GM18861 (cell line): ENCODE data around the gene KLHL4.
A peak's percentile ranks its signal among the peaks of the same experiment; 100 is the strongest.
"Not testable (repeated sequence)": the region's sequence is repeated elsewhere in the genome, so short reads cannot be mapped to it uniquely, and the experiment has no call there.

Source experiments
- ATAC-seq: cut with Tn5 transposase; IDR thresholded peaks from one replicate; pipeline ENCODE4 v1.9.1; 2021; ENCODE audit not compliant: unreplicated experiment

KLHL4 gene, protein sequence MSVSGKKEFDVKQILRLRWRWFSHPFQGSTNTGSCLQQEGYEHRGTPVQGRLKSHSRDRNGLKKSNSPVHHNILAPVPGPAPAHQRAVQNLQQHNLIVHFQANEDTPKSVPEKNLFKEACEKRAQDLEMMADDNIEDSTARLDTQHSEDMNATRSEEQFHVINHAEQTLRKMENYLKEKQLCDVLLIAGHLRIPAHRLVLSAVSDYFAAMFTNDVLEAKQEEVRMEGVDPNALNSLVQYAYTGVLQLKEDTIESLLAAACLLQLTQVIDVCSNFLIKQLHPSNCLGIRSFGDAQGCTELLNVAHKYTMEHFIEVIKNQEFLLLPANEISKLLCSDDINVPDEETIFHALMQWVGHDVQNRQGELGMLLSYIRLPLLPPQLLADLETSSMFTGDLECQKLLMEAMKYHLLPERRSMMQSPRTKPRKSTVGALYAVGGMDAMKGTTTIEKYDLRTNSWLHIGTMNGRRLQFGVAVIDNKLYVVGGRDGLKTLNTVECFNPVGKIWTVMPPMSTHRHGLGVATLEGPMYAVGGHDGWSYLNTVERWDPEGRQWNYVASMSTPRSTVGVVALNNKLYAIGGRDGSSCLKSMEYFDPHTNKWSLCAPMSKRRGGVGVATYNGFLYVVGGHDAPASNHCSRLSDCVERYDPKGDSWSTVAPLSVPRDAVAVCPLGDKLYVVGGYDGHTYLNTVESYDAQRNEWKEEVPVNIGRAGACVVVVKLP

DNA sequence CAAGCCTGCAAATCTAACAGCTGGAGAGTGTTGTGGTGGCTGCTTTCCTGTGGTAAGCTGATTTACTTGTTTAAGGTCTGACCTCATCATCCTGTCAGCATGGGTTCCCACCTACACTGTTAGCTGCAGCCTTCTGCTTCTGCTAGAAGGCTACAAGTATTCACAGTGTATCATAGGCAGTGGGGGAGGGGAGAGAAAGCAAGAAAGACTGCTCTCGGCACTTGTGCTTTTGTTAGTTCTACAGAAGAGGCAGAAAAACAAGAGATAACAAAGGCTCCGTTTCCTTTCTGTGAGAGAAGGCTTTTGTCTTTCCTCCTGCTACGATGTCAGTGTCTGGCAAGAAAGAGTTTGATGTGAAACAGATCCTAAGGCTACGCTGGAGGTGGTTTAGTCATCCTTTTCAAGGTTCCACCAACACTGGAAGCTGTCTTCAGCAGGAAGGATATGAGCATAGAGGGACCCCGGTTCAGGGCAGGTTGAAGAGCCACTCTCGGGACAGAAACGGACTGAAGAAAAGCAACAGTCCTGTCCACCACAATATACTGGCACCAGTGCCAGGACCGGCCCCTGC lies at the start of gene KLHL4:
KLHL4 (plus strand) TSS at position 232 of the 571 bp plus-strand sequence; CDS start at position 324, 92 bp downstream.
- ATAC-seq, result no peak

DNA sequence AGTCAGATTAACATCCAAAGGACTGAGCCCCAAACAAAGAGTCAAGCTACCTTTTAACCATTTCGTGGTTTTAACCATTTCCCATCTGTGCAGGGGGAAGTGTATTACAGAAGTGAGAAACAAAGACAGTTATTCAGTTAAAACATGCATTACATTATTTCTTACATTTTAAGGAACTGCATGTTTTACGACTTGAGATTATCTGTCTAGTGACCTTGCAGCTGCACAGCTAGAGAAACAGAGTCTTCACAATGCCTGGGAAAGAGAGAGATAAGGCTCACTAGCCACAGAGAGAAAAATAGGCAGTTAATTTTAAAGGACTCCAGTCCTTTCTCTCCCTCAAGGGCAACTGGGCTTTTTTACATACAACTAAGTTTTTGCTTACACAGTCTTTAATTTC lies 48.7 kb upstream of the KLHL4 start:
- ATAC-seq, result no peak

DNA sequence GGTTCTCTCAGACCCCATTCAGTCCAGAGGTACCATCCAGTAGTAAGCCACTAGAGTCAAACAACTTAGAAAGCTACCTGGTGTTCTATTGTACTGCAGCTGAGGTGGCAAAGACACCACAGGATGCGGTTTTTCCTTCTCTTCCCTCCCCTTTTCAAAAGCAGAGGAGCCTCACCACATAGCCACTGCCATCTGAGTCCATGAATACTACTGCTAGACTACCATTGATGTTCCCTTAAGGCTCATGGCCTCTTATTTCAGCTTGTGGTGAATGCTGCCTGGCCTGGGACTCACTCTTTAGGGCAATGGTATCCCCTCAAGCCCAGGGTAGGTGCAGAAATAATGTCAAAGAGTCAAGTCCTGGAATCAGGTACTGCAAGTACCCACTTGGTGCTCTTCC lies 41.8 kb upstream of the KLHL4 start:
- no peak for ATAC-seq

DNA sequence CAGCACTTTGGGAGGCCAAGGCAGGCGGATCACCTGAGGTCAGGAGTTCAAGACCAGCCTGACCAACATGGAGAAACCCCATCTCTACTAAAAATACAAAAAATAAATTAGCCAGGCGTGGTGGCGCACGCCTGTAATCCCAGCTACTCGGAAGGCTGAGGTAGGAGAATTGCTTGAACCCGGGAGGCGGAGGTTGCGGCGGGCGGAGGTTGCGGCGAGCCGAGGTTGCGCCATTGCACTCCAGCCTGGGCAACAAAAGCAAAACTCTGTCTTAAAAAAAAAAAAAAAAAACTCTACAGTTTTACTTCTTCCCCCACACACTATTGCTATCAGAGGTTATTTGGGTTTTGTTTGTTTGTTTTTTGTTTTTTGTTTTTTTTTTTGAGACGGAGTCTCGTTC lies 38.9 kb upstream of the KLHL4 start:
- not testable (repeated sequence) for ATAC-seq

DNA sequence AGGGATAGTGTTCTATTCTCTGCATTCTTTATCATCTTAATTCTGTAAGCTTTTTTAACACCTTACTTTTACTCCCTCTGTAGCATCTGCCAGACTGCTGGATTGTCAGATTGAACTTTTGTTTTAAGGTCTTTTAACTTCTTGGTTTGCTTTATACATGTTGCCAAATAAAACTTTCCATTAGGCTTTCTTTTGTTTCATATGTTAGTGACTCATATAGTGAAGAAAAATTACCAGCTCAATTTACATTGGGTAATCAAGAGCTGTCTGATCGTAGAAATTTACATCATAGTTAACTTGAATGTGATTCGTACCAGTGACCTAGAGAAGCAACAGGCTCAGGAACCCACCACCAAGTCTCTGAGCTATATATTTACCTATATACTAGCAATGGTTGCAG lies 28.5 kb upstream of the KLHL4 start:
- ATAC-seq, result no peak

DNA sequence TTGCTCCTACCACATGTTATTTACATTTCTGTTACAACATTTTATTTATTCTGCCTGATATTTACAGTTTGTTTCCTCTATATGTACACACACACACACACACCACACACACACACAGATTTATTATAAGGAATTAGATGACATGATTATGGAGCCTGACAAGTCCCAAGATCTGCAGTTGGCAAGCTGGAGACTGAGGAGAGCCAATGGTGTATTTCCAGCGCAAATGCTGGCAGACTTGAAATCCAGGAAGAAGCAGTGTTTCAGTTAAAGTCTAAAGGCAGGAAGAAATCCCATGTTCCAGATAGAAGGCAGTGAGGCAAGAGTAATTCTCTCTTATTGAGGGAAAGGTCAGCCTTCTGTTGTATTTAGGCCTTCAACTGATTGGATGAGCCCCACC lies 1.8 kb upstream of the KLHL4 start:
- no peak for ATAC-seq

DNA sequence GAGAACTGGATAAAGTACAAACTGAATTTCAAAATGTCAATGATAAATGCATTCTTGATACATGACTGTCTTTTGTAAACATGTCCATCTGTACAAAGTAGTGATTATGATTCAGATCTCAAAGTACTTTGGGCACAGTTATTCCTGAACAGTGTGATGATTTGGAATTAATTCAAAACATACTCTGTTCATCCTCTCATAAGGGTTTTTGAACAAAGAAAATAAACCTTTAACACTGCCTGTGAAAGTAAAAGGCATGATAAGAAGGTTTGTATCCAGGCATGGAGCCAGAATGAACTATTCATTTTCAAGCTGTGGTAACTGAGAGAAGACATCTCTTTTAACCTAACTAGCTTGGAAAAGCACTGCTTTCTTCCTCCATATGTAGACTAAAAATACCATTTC lies 883 bp upstream of the KLHL4 start:
- ATAC-seq, result no peak

DNA sequence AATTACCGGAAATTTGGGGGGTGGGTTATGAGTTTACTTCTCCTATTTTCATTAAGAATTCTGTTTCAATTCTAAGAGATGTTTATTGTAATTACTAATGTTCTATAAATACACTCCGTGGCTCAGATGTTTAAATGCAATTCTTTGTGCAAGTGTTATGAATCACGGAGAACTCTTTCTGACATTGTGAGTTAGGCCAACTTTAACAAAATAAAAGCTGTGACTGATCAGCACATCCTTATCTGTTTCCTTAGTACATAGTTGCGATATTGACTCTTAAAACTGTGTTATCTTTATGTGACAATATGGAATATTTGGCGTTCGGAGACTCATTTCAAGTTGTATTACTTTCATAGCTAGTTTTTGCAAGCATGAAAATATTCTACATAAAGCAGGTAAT lies 902 bp downstream of the KLHL4 start:
- no peak for ATAC-seq

DNA sequence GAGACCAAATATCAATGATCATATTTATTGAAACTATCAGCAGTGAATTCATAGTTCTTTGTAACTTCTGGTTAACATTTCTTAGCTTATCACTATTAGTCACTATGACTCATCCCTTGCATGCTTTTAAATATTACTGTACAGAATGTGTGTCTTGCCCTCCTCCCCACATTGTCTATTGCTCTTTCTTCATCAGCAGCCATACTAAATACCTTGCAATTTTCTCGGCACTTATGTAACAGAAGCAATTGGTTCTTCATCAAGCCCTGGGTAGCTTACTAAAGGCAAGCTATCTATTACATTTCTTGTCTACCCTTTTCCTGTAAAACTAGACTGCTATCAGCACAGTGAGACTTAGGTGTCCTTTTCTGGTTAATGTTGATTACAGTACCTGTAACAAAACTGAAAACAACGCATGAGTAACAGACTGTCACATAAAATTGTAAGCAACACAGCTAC lies 8.2 kb downstream of the KLHL4 start:
- no peak for ATAC-seq

DNA sequence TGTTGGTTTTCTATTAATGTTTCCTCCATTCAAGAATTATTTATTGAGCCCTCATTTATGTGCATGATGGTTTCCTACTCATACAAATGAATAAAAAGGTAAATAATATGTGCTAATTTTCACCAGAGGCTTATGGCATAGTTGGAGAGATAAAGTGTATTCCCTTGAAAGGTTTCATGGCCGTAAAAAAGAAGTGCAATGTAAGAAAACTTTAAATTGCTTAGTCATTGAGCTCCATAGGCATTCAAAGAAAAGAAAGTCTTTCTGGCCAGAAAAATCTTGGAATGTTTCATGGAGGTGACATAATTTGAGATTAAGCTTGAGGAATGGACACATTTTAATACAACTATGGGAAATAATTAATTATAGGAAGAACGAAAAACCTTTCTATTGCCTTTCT lies 8.7 kb downstream of the KLHL4 start:
- ATAC-seq, result no peak

DNA sequence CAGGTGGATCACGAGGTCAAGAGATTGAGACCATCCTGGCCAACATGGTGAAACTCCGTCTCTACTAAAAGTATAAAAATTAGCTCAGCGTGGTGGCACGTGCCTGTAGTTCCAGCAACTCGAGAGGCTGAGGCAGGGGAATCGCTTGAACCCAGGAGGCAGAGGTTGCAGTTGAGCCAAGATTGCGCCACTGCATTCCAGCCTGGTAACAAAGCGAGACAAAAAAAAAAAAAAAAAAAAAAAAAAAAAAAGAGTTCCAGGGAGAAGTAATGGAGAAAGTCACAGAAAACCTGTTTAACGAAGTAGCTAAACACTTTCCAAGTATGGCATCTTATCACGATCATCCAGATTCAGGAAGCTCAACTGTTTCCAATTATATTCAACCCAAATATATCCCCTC lies 10.9 kb downstream of the KLHL4 start:
- ATAC-seq, result no peak

DNA sequence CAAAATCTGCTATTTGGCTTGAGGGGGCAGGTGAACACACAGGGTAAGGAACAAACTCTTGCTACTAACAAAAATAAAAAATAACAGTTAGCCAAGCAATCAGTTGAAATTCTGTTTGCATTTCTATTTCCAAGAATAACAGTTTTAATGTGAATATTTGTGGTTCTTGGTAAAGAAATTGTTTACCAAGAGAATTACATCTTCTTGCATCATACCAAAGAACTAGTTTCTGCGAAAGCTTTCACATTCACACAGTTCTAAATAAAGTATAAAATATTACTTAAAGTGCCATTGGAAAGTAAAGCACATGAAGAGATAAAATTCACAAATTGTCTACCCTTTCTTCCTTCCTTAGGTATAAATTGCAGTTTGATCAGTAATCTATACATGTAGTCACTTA lies 54.4 kb downstream of the KLHL4 start:
- ATAC-seq, result no peak

DNA sequence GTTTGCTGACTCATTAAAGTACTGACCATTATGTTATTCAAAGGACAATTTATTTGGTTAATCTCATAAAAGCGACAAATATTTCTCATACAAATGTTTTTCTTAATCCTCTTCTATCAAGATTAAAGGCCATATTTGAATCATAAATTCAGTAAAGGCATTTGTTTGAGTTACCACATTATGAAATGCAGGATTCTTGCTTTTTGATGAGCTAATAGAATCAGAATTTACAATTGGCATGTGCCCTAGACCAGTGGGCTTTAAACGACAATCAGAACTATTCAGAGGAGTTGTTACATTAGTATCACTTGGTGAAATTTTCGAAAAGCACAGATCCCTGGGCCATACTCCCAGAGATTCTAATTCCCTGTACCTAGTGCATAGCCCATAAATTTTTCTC lies 55.3 kb downstream of the KLHL4 start:
- ATAC-seq, result no peak

DNA sequence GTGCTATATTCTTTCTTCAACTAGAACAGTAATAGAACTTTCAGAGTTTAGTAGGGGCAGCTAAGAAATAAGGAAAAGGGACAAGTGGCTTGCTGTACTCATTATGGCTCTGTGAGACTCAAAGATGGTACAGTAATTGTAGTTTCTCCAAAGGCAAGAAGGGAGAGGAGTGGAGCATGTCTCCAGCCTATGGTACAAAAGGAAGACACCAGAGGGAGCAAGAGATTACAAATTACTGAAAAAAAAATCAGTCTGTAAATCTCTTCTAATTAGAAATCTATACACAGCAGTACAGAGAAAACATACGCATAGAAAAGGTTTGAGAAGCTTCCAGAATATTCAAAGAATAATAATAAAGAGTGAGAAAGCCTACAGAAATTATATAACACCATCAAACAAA lies 61.4 kb downstream of the KLHL4 start:
- no peak for ATAC-seq

DNA sequence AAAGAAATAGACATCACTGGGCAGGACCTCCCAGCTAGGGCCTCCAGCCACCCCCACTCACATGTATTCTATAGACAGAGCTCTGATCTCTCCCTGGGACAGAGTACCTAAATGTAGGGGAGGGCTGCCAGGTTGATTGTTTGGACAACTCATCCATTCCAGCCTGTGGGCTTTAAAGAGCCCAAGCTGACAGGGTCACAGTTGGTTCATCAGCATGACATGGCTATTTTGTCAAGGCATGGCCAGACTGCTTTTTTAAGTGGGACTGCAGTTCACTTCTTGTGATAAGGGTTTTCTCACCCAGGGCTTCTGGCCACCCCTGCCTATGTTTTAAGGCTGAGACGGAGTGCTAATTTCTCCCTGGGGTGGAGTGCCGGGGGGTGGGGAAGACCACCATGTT lies 63.3 kb downstream of the KLHL4 start:
- ATAC-seq, result no peak

DNA sequence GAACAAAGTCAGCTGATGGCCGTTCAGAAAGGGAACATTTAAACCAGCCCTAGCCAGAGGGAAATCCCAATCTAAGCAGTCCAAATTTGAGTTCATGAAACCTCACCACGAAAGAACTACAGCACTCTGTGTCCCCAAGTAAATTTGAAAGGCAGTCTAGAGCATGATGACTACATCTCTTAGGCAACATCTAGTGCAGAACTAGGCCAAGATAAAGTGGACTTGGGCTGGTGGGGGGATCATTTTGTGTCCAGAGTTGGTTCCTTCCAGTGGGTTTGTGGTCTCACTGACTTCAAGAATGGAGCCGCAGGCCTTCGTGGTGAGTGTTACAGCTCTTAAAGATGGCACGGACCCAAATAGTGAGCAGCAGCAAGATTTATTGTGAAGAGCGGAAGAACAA lies 64.9 kb downstream of the KLHL4 start:
- ATAC-seq, result no peak

DNA sequence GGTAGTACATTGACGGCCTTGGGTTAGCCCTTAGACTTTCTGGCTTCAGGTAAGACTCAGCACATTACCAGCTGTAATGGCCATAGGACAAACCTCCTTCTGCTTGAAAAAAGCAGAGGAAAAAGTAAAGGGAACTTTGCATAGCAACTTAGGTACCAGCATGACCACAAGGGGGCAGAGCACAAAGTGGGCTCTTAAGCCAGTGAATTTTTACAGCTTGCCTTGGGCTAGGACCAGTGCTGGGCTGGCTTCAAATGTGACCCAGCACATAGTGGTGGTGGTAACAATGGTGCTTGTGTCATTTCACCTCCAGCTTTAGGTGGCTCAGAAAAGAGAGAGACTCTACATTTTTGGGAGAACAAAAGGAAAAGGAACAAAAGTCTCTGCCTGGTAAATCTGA lies 66.1 kb downstream of the KLHL4 start:
- peak; percentile 70 for ATAC-seq

DNA sequence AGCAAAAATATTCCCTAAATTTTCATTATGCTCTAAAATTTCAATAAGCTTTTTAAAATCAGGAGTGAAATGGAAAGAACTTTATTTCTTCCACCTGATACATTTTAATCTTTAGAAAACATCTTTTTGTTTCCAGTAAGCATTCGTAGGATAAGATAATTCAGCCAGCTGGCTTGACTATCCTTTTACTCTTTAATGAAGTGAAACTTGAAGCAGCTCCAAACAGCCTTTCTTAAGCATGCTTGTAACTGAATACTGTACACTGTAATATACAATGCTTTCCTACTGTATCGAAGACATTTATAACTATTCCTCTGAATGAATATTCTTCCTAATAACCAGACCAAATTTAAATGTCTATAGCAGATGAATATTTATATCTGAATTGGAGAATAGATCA lies 98.8 kb downstream of the KLHL4 start:
- ATAC-seq, result no peak

DNA sequence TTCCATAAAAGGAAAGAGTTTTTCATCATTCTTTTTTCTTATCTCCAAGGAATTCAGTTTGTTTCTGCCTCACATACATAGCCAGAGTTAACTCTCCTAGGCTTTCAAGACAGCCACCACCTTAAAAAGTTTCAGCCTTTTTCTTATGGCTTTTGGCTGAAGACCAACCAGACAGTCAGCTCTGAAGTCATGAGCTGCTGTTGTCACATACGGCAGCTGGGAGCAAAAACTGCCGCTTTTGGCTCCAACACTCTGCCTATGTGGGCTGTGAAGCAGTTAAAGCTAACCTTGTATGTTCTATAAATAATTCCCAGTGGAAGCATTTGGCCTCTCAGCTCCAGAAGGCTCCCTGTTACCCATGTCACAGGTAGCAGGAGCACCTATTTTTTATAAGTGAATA lies 104.1 kb downstream of the KLHL4 start:
- ATAC-seq, result no peak

DNA sequence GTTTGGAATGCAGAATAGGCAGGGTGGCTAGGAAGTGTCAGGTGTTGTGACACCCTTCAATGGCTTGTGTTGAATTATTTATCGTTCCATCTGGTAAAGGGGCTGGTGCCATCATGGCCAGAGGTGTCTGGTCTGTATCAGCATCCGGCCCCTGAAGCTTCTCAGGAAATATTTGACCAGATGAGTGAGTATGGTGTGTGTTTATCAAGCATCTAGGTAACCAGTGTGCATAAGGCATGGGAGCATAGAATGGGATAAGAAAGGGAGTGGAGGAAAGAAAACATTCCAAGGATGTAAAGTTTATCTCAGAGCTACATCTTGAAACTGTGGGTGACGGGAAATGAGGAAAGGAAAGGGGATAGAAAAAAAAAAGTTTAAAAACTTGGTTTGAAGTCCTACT lies 109.4 kb downstream of the KLHL4 start:
- no peak for ATAC-seq

DNA sequence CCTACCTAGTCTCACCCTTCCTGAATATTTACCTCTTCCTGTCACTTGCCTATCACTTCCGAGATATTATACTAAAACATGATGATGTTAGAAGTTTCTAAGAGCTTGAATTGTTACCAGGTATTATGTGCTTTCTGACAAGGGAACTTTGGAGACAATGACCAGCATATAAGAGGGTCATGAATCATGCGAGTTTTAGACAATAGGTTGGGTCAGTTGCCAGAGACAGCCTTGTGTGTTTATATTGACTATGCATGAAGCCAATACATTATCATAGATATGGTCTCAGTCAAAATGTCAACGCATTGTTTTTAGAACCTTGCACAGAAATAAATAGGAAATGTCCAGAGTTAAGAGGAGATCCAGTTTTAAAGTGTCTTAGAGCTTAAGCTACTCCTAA lies 116.8 kb downstream of the KLHL4 start:
- no peak for ATAC-seq

DNA sequence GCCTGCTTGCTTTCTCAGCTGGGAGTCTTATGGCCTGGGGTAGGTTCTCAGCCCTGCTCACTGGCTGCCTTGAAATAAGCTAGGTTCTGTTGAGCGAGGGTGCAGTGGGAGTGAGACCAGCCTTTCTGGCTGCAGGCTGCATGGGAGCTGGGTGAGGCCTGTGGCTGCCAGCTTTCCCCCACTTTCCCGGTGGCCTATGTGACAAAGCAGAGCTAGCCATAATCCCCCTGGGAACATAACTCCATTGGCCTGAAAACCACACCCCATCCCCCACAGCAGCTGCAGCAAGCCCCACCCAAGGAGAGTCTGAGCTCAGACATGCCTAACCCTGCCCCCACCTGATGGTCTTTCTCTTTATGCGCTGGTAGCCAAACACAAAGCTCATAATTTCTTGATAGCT lies 118.9 kb downstream of the KLHL4 start:
- no peak for ATAC-seq
